Measurements from ENCODE around the gene THADA. TPM values are rescaled to one million over a fixed set of nuclear protein-coding genes. Genes with fewer than 3 reads are reported as not detected.

THADA gene
- total RNA-seq, 1 experiment from 2014 or later, result 20.1 TPM

- H2BK120ac ChIP-seq (ENCODE audit: low read depth, low read length, poor library complexity, severe bottlenecking), result no peak overlapping the region
- TF ChIP-seq, protein P1, sequence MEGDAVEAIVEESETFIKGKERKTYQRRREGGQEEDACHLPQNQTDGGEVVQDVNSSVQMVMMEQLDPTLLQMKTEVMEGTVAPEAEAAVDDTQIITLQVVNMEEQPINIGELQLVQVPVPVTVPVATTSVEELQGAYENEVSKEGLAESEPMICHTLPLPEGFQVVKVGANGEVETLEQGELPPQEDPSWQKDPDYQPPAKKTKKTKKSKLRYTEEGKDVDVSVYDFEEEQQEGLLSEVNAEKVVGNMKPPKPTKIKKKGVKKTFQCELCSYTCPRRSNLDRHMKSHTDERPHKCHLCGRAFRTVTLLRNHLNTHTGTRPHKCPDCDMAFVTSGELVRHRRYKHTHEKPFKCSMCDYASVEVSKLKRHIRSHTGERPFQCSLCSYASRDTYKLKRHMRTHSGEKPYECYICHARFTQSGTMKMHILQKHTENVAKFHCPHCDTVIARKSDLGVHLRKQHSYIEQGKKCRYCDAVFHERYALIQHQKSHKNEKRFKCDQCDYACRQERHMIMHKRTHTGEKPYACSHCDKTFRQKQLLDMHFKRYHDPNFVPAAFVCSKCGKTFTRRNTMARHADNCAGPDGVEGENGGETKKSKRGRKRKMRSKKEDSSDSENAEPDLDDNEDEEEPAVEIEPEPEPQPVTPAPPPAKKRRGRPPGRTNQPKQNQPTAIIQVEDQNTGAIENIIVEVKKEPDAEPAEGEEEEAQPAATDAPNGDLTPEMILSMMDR (conservative IDR thresholded peaks at IDR 0.05), result peak; percentile 84
- H2AK5ac ChIP-seq (ENCODE audit: insufficient read length, low read length), result no peak overlapping the region
- H2BK5ac ChIP-seq (ENCODE audit: insufficient read length, low read length), result no peak overlapping the region
- no peak overlapping the region for H3K4ac ChIP-seq (ENCODE audit: low read depth, low read length)
- H2BK12ac ChIP-seq (ENCODE audit: insufficient read length, low read depth, low read length), result no peak overlapping the region
- no peak overlapping the region for H3K27ac ChIP-seq (ENCODE audit: insufficient read length, low read depth, low read length)
- no peak overlapping the region for H3K18ac ChIP-seq (ENCODE audit: insufficient read length, low read depth, low read length)
- H4K8ac ChIP-seq (replicated peaks; ENCODE audit: insufficient read length, low read depth, low read length), result no peak overlapping the region
- no peak overlapping the region for H3K4me2 ChIP-seq (ENCODE audit: insufficient read depth, insufficient read length, low read length)
- H3K79me2 ChIP-seq (ENCODE audit: insufficient read depth, low read length), result no peaks in the 10 kb centered on the region
- H3K4me1 ChIP-seq (ENCODE audit: insufficient read depth, low read length), result no peaks in the 10 kb centered on the region
- H3K9me3 Mint-ChIP-seq, result no peaks in the 10 kb centered on the region
- no peak overlapping the region for H4K5ac ChIP-seq (ENCODE audit: insufficient read length, low read depth, low read length)
- H3K79me1 ChIP-seq (ENCODE audit: insufficient read depth, low read depth, low read length, poor library complexity, severe bottlenecking), result no peaks in the 10 kb centered on the region
- no peak overlapping the region for H3K14ac ChIP-seq (ENCODE audit: insufficient read depth, low read length)
- no peak overlapping the region for H3T11ph ChIP-seq (ENCODE audit: low read length)
- no peak overlapping the region for H2BK15ac ChIP-seq (ENCODE audit: low read depth, low read length)
- peaks cover 15 to 26% of the 10 kb centered on the region in 2 experiments for H3K4me1 Mint-ChIP-seq
- no peak overlapping the region for H2BK20ac ChIP-seq (ENCODE audit: low read depth, low read length, poor library complexity, severe bottlenecking)
- DNase-seq, result peak; percentile 70
- no peak overlapping the region for H4K91ac ChIP-seq (ENCODE audit: insufficient read length, low read depth, low read length)
- no peak overlapping the region for H3K9ac ChIP-seq (ENCODE audit: extremely low read depth, insufficient read length, low read length)
- H3K23ac ChIP-seq (ENCODE audit: insufficient read length, low read depth, low read length), result no peak overlapping the region
- no peaks in the 10 kb centered on the region for H4K20me1 ChIP-seq (ENCODE audit: control insufficient read depth, insufficient read depth, insufficient read length)
- no peak overlapping the region for H3K56ac ChIP-seq (ENCODE audit: insufficient read length, low read depth, low read length)
- H2AFZ ChIP-seq (ENCODE audit: low read length), result no peak overlapping the region
- no peaks in the 10 kb centered on the region for H3K9me3 ChIP-seq (ENCODE audit: control insufficient read depth, low read depth, low read length)
- peak overlapping the region in 2 of 3 experiments; percentile 2 to 42; a peak in 2 of 7 replicates for H3K27ac Mint-ChIP-seq
- H3K27me3 Mint-ChIP-seq (ENCODE audit: low read depth), result no peaks in the 10 kb centered on the region
- H3K36me3 Mint-ChIP-seq (ENCODE audit: insufficient read depth in 1 of 3, low read depth in 3 of 3), result no peaks in the 10 kb centered on the region
- H3K4me3 Mint-ChIP-seq, result no peak overlapping the region
- no peaks in the 10 kb centered on the region for H3K27me3 ChIP-seq (ENCODE audit: insufficient read depth, low read length)
- H3K23me2 ChIP-seq (ENCODE audit: insufficient read length, low read depth, low read length, poor library complexity, severe bottlenecking), result no peaks in the 10 kb centered on the region
- WGBS (ENCODE audit: extremely low coverage, insufficient read length, low lambda C conversion rate), result no CpG with 5 or more reads among the region's 14 CpGs
Observed at GRCh38 chr2:43611987-43612894, 16.4 kb upstream of the THADA start.

All from H9 (cell line).